Upper lobe of right lung (tissue), 1 donor: Measurements from ENCODE around the gene IRF2BP2. TPM values are rescaled to one million over a fixed set of nuclear protein-coding genes. Genes with fewer than 3 reads are reported as not detected.

Experiments
- ATAC-seq: fragments of 200-7000 bp; cut with Tn5 transposase; one replicate; pipeline ENCODE4 v1.9.1; 2020; ENCODE audit warnings: mild to moderate bottlenecking, moderate library complexity
- DNase-seq: peaks from one replicate; pipeline ENCODE4 v3.0.0-alpha.2; 2020
- H3K27ac ChIP-seq: fragments of 200-600 bp; one replicate; pipeline ENCODE4 v1.8.0; 2022
- H3K27me3 ChIP-seq: fragments of 200-600 bp; one replicate; pipeline ENCODE4 v1.8.0; 2022; ENCODE audit warnings: mild to moderate bottlenecking
- H3K36me3 ChIP-seq: fragments of 200-600 bp; one replicate; pipeline ENCODE4 v1.8.0; 2022
- H3K4me1 ChIP-seq: fragments of 200-600 bp; one replicate; pipeline ENCODE4 v1.8.0; 2022
- H3K4me3 ChIP-seq: fragments of 200-600 bp; one replicate; pipeline ENCODE4 v1.8.0; 2022; ENCODE audit warnings: mild to moderate bottlenecking
- H3K9me3 ChIP-seq: fragments of 200-600 bp; one replicate; pipeline ENCODE4 v1.8.0; 2022
- CTCF ChIP-seq: fragments of 200-600 bp; IDR thresholded peaks from one replicate; pipeline ENCODE4 v1.8.0; 2022; ENCODE audit warnings: antibody characterized with exemption
- intact Hi-C: fragments of 100-400 bp; cut with DNase I; formaldehyde crosslinking; loops from one replicate; pipeline ENCODE4 v1.11.0; 2022
- total RNA-seq: library from RNA; stranded (reverse); fragmentation: NEBNext Ultra II Directional; extraction: Animal tissue kit (Norgen Biotek cat#: 25700); gene quantifications from one replicate; pipeline ENCODE4 v1.2.1, GENCODE V29; 2021
- donor health status: DM: no; HTN: yes; CAD: no; lungs with severe emphysema.

The IRF2BP2 gene
- total RNA-seq, 1 donor from 2014 or later, result 161 TPM

- DNase-seq, result no peak
- H3K4me3 ChIP-seq, result no peak overlapping the region
- H3K36me3 ChIP-seq, result no peaks in the 10 kb centered on the region
- ATAC-seq, result no peak
- peaks cover 74% of the 10 kb centered on the region for H3K4me1 ChIP-seq
- peak overlapping the region; percentile 81 for H3K27ac ChIP-seq
- no peak for TF ChIP-seq CTCF
- intact Hi-C loops, result no loop called here
- H3K9me3 ChIP-seq, result no peaks in the 10 kb centered on the region
- no peaks in the 10 kb centered on the region for H3K27me3 ChIP-seq
These were observed 6.7 kb upstream of the IRF2BP2 start for GRCh38 chr1:234616644-234617043.

- no peaks in the 10 kb centered on the region for H3K36me3 ChIP-seq
- H3K4me1 ChIP-seq, result peaks cover 64% of the 10 kb centered on the region
- no peak for TF ChIP-seq CTCF
- peak overlapping the region; percentile 99 for H3K27ac ChIP-seq
- H3K27me3 ChIP-seq, result no peaks in the 10 kb centered on the region
- DNase-seq, result no peak
- H3K9me3 ChIP-seq, result no peaks in the 10 kb centered on the region
- intact Hi-C loops, result loop anchor here (5.0 kb wide), 1 partner anchor 108 kb away; no protein-coding TSS in a partner anchor
- H3K4me3 ChIP-seq, result no peak overlapping the region
- ATAC-seq, result no peak
These were observed 4.1 kb upstream of the IRF2BP2 start for GRCh38 chr1:234614081-234614489.

GRCh38 chr1:234613128-234613875 is 3.3 kb upstream of the IRF2BP2 start:
- Histone ChIP-seq H3K9me3 (no peaks in the 10 kb centered on the region), H3K27ac (peak overlapping the region; percentile 99), H3K36me3 (no peaks in the 10 kb centered on the region), H3K27me3 (no peaks in the 10 kb centered on the region), H3K4me3 (peak overlapping the region; percentile 37), H3K4me1 (peaks cover 57% of the 10 kb centered on the region)
- ATAC-seq (no peak), DNase-seq (no peak)
- intact Hi-C loops, result loop anchor here (5.0 kb wide), 1 partner anchor 109 kb away; no protein-coding TSS in a partner anchor
- no peak for TF ChIP-seq CTCF

- Histone ChIP-seq H3K4me1 (peaks cover 49% of the 10 kb centered on the region), H3K9me3 (no peaks in the 10 kb centered on the region), H3K27me3 (no peaks in the 10 kb centered on the region), H3K4me3 (peak overlapping the region; percentile 37), H3K27ac (peak overlapping the region; percentile 99), H3K36me3 (peaks cover 5% of the 10 kb centered on the region)
- no peak for TF ChIP-seq CTCF
- ATAC-seq, result peak; percentile 41
- DNase-seq, result peak; percentile 91
- intact Hi-C loops, result loop anchor here (5.0 kb wide), 1 partner anchor 110 kb away; no protein-coding TSS in a partner anchor
These were observed 2.6 kb upstream of the IRF2BP2 start for GRCh38 chr1:234612352-234613127.

GRCh38 chr1:234611847-234612351 is 1.9 kb upstream of the IRF2BP2 start:
- H3K27ac ChIP-seq, result peak overlapping the region; percentile 99
- H3K36me3 ChIP-seq, result peaks cover 12% of the 10 kb centered on the region
- peak overlapping the region; percentile 64 for H3K4me3 ChIP-seq
- H3K27me3 ChIP-seq, result no peaks in the 10 kb centered on the region
- H3K4me1 ChIP-seq, result peaks cover 42% of the 10 kb centered on the region
- H3K9me3 ChIP-seq, result no peaks in the 10 kb centered on the region
- ATAC-seq, result no peak
- intact Hi-C loops, result loop anchor here (5.0 kb wide), 1 partner anchor 110 kb away; no protein-coding TSS in a partner anchor
- no peak for TF ChIP-seq CTCF
- peak; percentile 77 for DNase-seq
